ENCODE data around the gene PLSCR1. TPM values are rescaled to one million over a fixed set of nuclear protein-coding genes. Genes with fewer than 3 reads are reported as not detected.

Gene PLSCR1
- polyA plus RNA-seq, 3 donors, result 34.3 to 99.6 (median 91.5) TPM

Other genes starting within 250 kb of the PLSCR1 start
- under 1 TPM in 1 of 3 donors, not detected in 2; 0.14 TPM for gene PLSCR2, start 75.0 kb downstream of the PLSCR1 start, polyA plus RNA-seq
- gene PLSCR5, start 60.7 kb upstream of the PLSCR1 start, polyA plus RNA-seq, result not detected

Measured in adipose tissue (tissue), 3 donors.